ENCODE results near the gene GCNA.

DNA sequence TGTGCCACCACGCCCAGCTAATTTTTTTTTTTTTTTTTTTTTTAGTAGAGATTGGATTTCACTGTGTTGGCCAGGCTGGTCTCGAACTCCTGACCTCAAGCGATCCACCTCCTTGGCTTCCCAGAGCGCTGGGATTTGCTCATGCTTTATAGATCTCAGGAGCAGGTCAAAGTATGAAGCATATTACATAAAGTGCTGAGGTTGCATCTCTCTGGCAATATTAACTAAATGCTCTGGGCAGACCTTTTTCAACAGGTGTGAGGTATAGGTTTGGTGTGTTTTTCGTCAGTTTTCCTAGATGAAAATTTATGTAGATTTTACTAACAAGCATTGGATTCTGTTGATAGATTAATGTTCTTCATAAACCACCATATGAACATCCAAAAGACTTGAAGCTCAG is 19.3 kb upstream of the GCNA start:
- TF ChIP-seq, protein P1, sequence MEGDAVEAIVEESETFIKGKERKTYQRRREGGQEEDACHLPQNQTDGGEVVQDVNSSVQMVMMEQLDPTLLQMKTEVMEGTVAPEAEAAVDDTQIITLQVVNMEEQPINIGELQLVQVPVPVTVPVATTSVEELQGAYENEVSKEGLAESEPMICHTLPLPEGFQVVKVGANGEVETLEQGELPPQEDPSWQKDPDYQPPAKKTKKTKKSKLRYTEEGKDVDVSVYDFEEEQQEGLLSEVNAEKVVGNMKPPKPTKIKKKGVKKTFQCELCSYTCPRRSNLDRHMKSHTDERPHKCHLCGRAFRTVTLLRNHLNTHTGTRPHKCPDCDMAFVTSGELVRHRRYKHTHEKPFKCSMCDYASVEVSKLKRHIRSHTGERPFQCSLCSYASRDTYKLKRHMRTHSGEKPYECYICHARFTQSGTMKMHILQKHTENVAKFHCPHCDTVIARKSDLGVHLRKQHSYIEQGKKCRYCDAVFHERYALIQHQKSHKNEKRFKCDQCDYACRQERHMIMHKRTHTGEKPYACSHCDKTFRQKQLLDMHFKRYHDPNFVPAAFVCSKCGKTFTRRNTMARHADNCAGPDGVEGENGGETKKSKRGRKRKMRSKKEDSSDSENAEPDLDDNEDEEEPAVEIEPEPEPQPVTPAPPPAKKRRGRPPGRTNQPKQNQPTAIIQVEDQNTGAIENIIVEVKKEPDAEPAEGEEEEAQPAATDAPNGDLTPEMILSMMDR (IDR thresholded peaks at IDR 0.05), result no peak
- TF ChIP-seq, protein P2, sequence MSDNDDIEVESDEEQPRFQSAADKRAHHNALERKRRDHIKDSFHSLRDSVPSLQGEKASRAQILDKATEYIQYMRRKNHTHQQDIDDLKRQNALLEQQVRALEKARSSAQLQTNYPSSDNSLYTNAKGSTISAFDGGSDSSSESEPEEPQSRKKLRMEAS (IDR thresholded peaks at IDR 0.05), result no peak
- no peak for TF ChIP-seq CEBPB (IDR thresholded peaks at IDR 0.05)
- TF ChIP-seq HOXA7 (CRISPR knock-in tag; IDR thresholded peaks at IDR 0.05), result no peak
- TF ChIP-seq, protein P3, sequence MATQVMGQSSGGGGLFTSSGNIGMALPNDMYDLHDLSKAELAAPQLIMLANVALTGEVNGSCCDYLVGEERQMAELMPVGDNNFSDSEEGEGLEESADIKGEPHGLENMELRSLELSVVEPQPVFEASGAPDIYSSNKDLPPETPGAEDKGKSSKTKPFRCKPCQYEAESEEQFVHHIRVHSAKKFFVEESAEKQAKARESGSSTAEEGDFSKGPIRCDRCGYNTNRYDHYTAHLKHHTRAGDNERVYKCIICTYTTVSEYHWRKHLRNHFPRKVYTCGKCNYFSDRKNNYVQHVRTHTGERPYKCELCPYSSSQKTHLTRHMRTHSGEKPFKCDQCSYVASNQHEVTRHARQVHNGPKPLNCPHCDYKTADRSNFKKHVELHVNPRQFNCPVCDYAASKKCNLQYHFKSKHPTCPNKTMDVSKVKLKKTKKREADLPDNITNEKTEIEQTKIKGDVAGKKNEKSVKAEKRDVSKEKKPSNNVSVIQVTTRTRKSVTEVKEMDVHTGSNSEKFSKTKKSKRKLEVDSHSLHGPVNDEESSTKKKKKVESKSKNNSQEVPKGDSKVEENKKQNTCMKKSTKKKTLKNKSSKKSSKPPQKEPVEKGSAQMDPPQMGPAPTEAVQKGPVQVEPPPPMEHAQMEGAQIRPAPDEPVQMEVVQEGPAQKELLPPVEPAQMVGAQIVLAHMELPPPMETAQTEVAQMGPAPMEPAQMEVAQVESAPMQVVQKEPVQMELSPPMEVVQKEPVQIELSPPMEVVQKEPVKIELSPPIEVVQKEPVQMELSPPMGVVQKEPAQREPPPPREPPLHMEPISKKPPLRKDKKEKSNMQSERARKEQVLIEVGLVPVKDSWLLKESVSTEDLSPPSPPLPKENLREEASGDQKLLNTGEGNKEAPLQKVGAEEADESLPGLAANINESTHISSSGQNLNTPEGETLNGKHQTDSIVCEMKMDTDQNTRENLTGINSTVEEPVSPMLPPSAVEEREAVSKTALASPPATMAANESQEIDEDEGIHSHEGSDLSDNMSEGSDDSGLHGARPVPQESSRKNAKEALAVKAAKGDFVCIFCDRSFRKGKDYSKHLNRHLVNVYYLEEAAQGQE (IDR thresholded peaks at IDR 0.05), result no peak
- no peak for TF ChIP-seq TP53 (CRISPR knock-in tag; IDR thresholded peaks at IDR 0.05)
- TF ChIP-seq, protein P4, sequence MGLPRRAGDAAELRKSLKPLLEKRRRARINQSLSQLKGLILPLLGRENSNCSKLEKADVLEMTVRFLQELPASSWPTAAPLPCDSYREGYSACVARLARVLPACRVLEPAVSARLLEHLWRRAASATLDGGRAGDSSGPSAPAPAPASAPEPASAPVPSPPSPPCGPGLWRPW (IDR thresholded peaks at IDR 0.05), result no peak
- TF ChIP-seq HEYL (CRISPR knock-in tag; IDR thresholded peaks at IDR 0.05), result no peak
- no peak for TF ChIP-seq HOXB5 (CRISPR knock-in tag; IDR thresholded peaks at IDR 0.05)
